Tibial artery (tissue), 4 donors: ENCODE data around the gene MXD4.

Experiments used
- DNase-seq, 2 donors: peaks; one replicate each; pipeline ENCODE4 v3.0.0-alpha.2; 2019
- H3K27ac ChIP-seq, 2 donors: fragments of 200-600 bp; sonication (generic) in 1 of 2; 1 replicate in 1 of 2; 2 replicates in 1 of 2; pipeline ENCODE4 v1.5.1; 2018 to 2019; ENCODE audit warnings: mild to moderate bottlenecking in 1 of 2
- H3K27me3 ChIP-seq, 2 donors: fragments of 200-600 bp; sonication (generic) in 1 of 2; one replicate each; pipeline versions ENCODE4 v1.5.1 to v1.6.0; 2016 to 2019
- H3K36me3 ChIP-seq, 3 donors: fragments of 200-600 bp; sonication (generic) in 2 of 3; one replicate each; pipeline ENCODE4 v1.5.1; 2016 to 2019; ENCODE audit warnings: mild to moderate bottlenecking in 2 of 3
- H3K4me1 ChIP-seq, 4 donors: fragments of 200-600 bp; sonication (generic) in 2 of 4; 1 replicate in 3 of 4; 2 replicates in 1 of 4; pipeline ENCODE4 v1.5.1; 2016 to 2019
- H3K4me3 ChIP-seq, 2 donors: fragments of 200-600 bp; sonication (generic) in 1 of 2; 1 replicate in 1 of 2; 2 replicates in 1 of 2; pipeline ENCODE4 v1.5.1; 2018 to 2019; ENCODE audit warnings: mild to moderate bottlenecking in 2 of 2
- H3K9me3 ChIP-seq, 3 donors: fragments of 200-600 bp; sonication (generic) in 1 of 3; one replicate each; pipeline ENCODE4 v1.5.1; 2016 to 2019
- CTCF ChIP-seq, 2 experiments: fragments of 200-600 bp in 1 of 2; fragments of 450-650 bp in 1 of 2; IDR thresholded peaks; one replicate each; pipeline ENCODE4 v1.5.1; 2017 to 2019; ENCODE audit warnings: antibody characterized with exemption in 2 of 2, mild to moderate bottlenecking in 1 of 2, moderate library complexity in 1 of 2
- intact Hi-C: fragments of 100-400 bp; cut with DNase I; formaldehyde crosslinking; loops from one replicate; pipeline ENCODE4 v1.15.0; 2023; ENCODE audit warnings: low total_unique reads

The MXD4 gene

DNA sequence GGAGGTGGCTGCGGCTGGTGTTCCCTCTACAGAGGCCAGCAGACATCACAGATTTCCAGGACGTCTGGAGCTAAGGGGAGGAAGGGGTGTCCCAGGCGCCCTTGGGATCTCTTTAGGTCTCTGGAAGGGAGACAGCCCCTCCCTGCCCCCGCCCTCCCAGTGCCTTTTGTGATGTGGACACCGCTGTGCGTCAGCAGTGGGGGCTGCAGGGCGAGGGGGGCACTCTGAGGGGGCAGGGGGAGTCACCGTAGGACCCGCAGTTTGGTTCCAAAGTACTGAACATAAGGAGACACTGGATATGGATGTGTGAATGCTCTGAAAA is 25.6 kb upstream of the MXD4 start:
- intact Hi-C loops: no loop called here
- peak; percentile 10 to 37 for DNase-seq
- Histone ChIP-seq H3K4me3 (no peak overlapping the region), H3K36me3 (no peaks in the 10 kb centered on the region), H3K4me1 (no peaks in the 10 kb centered on the region), H3K27ac (no peak overlapping the region), H3K9me3 (no peaks in the 10 kb centered on the region), H3K27me3 (no peaks in the 10 kb centered on the region)
- TF ChIP-seq CTCF (IDR thresholded peaks at IDR 0.05): no peak

DNA sequence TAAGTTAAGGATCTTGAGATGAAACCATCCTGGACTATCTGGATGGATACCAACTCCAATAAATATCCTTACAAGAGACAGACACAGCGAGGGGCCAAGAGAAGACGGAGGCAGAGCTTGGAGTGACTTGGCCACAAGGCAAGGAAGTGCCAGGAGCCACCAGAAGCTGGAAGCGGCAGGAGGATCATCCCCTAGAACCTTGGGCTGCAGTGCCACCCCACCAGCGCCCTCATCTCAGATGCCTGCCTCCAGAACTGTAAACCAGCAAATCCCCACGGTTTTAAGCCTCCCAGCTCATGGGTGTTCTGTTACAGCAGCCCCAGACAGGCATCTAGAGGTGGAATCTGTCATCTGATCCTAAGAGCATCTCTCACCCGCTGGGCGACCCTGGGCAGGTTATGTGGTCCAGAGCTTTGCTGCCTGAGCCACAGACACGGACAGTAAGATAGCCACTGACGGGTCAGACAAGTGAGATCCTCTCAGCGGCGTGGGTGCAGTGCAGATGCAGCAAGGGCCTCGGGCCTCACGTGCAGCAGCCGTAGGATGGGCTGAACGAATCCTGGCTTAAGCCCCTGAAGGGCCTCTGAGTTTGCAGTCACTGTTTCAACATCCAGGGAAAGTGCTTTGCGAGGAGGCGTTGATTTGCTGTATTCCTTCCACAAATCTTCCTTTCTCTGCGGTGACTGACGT is 25.1 kb upstream of the MXD4 start:
- DNase-seq: peak; percentile 16 to 48
- intact Hi-C loops: no loop called here
- no peaks in the 10 kb centered on the region for H3K9me3 ChIP-seq
- H3K27ac ChIP-seq: no peak overlapping the region
- H3K36me3 ChIP-seq: no peaks in the 10 kb centered on the region
- H3K4me1 ChIP-seq: no peaks in the 10 kb centered on the region
- H3K27me3 ChIP-seq: no peaks in the 10 kb centered on the region
- no peak for TF ChIP-seq CTCF (IDR thresholded peaks at IDR 0.05)
- no peak overlapping the region for H3K4me3 ChIP-seq

- no peaks in the 10 kb centered on the region for H3K4me1 ChIP-seq
- H3K9me3 ChIP-seq: no peaks in the 10 kb centered on the region
- DNase-seq: peak; percentile 9 to 46
- H3K27me3 ChIP-seq: no peaks in the 10 kb centered on the region
- no peak overlapping the region for H3K27ac ChIP-seq
- intact Hi-C loops: no loop called here
- no peak for TF ChIP-seq CTCF (IDR thresholded peaks at IDR 0.05)
- no peaks in the 10 kb centered on the region for H3K36me3 ChIP-seq
- H3K4me3 ChIP-seq: no peak overlapping the region
These were observed 23.9 kb upstream of the MXD4 start for GRCh38 chr4:2285613-2286381.

DNA sequence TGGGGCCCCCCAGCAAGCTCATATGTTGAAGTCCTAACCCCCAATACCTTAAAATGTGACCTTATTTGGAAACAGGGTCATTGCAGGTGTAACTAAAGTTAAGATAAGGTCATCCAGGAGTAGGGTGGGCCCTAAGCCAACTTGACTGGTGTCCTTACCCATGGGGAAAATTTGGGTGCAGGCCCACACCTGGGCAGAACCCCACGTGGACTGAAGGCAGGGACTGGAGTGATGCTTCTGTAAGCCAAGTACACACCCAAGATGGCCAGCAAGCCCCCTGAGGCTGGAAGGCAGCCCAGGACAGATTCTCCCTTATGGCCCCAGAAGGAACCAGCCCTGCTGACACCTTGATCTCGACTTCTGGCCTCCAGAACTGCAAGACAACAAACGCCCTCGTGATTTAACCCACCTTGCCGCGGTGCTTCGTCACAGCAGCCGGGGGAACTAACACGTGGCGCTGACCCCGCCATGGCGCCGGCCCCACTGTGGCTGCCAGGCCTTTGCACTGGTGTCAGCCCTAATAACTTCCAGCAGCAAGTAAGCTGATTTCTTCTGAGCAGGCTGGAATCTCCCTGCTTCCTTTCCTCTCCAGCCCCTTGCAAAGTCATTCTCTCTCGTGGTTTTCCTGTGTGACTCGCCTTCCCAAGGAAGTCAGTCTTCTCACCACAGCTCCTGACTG is 23.2 kb upstream of the MXD4 start:
- no peaks in the 10 kb centered on the region for H3K4me1 ChIP-seq
- H3K4me3 ChIP-seq: no peak overlapping the region
- H3K27ac ChIP-seq: no peak overlapping the region
- TF ChIP-seq CTCF (IDR thresholded peaks at IDR 0.05): no peak
- no peaks in the 10 kb centered on the region for H3K36me3 ChIP-seq
- H3K9me3 ChIP-seq: no peaks in the 10 kb centered on the region
- intact Hi-C loops: no loop called here
- no peaks in the 10 kb centered on the region for H3K27me3 ChIP-seq
- peak; percentile 13 to 25 for DNase-seq

DNA sequence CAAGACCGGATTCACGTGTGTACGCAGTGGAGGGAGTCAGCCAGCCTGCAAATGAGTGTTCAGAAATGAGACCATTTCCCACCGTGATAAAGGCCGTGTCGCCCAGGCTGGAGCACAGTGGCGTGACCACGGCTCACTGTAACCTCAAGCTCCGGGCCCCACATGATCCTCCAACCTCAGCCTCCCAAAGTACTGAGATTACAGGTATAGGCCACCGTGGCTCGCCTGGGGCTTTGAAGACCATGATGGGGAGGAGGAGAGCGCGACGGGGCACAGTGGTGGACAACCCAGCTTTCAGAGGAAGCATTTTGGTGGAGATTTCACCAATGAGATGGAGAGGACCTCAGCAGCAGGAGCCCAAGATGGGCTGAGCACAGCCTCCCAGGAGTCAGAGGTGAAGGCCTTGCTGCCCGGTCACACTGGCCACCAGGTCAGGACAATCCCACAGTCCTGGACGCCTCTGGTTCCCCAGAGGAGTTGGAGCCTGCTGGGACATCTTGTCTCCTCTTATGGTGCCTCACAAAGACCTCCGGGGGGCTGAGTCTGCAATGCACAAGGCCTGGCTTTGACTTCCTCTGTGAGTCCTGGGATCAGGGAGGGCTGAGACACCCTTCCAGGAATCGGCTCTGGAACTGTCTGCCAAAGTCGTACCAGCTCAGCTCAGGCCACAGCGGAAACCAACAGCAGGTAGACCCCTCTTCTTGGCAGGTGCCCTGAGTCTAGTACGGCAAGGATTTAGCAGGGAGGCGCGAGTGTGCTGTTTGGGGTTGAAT is 22.4 kb upstream of the MXD4 start:
- no peak for DNase-seq
- Histone ChIP-seq H3K4me1 (no peaks in the 10 kb centered on the region), H3K36me3 (no peaks in the 10 kb centered on the region), H3K4me3 (no peak overlapping the region), H3K27ac (no peak overlapping the region), H3K9me3 (no peaks in the 10 kb centered on the region), H3K27me3 (no peaks in the 10 kb centered on the region)
- intact Hi-C loops: no loop called here
- no peak for TF ChIP-seq CTCF (IDR thresholded peaks at IDR 0.05)
